ENCODE data around the gene USP43.

DNA sequence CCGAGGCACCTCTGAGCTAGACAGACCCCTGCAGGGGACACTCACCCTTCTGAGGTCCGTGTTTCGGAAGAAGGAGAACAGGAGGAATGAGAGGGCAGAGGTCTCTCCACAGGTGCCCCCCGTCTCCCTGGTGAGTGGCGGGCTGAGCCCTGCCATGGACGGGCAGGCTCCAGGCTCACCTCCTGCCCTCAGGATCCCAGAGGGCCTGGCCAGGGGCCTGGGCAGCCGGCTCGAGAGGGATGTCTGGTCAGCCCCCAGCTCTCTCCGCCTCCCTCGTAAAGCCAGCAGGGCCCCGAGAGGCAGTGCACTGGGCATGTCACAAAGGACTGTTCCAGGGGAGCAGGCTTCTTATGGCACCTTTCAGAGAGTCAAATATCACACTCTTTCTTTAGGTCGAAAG, 83.2 kb downstream of the USP43 start:
- no peak for TF ChIP-seq POLR2A (IDR thresholded peaks at IDR 0.05)
- TF ChIP-seq, protein P1, sequence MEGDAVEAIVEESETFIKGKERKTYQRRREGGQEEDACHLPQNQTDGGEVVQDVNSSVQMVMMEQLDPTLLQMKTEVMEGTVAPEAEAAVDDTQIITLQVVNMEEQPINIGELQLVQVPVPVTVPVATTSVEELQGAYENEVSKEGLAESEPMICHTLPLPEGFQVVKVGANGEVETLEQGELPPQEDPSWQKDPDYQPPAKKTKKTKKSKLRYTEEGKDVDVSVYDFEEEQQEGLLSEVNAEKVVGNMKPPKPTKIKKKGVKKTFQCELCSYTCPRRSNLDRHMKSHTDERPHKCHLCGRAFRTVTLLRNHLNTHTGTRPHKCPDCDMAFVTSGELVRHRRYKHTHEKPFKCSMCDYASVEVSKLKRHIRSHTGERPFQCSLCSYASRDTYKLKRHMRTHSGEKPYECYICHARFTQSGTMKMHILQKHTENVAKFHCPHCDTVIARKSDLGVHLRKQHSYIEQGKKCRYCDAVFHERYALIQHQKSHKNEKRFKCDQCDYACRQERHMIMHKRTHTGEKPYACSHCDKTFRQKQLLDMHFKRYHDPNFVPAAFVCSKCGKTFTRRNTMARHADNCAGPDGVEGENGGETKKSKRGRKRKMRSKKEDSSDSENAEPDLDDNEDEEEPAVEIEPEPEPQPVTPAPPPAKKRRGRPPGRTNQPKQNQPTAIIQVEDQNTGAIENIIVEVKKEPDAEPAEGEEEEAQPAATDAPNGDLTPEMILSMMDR (IDR thresholded peaks at IDR 0.05), result no peak

Measured in thyroid gland (tissue), 4 donors.